IPS-11a (cell line): ENCODE data around the gene DPY19L1.
"Not testable (repeated sequence)": the region's sequence is repeated elsewhere in the genome, so short reads cannot be mapped to it uniquely, and the experiment has no call there.

Experiments
- H3K4me3 ChIP-seq: one replicate; pipeline ENCODE4 v1.5.1; 2013; ENCODE audit warnings: low read depth, low read length, control low read depth

Gene DPY19L1

DNA sequence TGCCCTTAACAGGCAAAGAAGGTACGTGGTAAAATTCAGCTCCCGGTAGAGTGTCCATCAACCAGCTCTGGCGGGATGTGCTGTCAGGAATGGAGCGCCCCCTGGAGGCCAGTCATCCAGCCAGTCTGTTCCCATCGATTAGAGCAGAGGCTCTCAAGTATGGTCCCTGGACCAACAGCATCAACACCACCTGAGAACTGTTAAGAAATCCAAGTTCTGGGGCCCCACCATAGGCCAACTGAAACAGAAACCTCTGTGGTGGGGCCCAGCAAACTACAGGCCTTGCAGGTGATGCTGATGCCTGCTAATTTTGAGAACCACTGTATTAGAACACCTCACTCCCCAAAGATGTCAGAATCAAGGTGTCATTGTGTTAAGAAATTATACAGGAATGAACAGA is 109.2 kb downstream of the DPY19L1 start:
- no peak overlapping the region for H3K4me3 ChIP-seq

DNA sequence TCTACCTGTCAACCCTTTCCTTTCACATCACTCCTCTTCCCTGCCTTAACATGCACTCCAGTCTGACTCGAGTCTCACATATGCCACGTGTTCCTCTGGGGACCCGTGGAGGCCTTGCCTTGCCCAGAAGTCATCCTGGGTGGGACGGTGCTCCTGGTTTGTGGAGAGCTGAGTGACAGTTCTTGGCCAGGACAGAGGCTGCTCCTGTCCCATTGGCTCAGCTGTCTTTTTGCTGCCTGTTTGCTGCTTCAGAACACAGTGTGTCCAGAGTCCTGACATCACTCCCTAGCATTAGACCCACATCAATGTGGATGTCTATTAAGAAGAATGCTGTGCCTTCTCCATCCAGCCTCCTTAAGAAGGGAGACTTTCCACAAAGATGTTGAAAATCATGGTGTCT is 116.8 kb downstream of the DPY19L1 start:
- not testable (repeated sequence) for H3K4me3 ChIP-seq

- not testable (repeated sequence) for H3K4me3 ChIP-seq
Measured at GRCh38 chr7:34919038-34919437, 118.2 kb downstream of the DPY19L1 start.

GRCh38 chr7:34918198-34918861 is 119.0 kb downstream of the DPY19L1 start:
- H3K4me3 ChIP-seq, result not testable (repeated sequence)

GRCh38 chr7:34917515-34917914 is 119.8 kb downstream of the DPY19L1 start:
- H3K4me3 ChIP-seq, result not testable (repeated sequence)

GRCh38 chr7:34916267-34916666 is 121.0 kb downstream of the DPY19L1 start:
- no peak overlapping the region for H3K4me3 ChIP-seq

DNA sequence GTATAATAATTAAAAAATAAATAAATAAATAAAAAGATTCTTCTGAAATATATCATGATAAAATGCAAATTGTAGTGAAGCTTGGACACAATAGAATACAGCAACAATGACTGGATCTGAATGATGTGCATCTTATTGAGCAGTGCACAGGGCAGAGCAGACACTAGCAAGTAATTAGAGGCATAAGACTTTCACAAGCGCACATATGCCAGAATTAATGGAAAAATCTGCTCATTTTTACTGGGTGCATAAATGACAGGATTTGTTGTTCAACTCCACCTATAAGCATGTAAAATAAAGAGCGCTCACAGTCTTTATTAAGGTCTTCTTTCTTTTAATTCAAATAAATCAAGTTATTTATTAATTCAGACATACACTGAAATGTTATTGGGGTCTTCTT is 125.0 kb downstream of the DPY19L1 start:
- H3K4me3 ChIP-seq, result no peak overlapping the region

GRCh38 chr7:34906266-34906850 is 130.9 kb downstream of the DPY19L1 start:
- H3K4me3 ChIP-seq, result not testable (repeated sequence)

DNA sequence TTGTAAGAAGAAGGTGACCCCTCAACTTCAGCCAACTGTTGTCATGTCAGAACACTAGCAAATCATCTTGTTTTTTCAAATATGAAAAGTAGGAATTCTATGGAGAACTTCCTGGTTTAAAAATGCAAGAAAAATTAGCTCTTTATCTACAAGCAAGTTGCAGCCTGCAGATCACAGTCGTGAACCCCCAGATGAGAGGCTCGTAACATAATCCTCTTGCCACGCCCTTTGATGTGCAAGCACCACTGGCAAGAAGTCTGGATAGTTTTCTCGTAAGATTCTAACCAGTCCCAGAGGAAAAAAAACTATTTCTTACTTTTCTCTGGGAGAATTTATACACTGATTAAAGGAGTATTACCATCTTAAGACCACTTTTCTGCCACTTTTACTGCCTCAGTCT is 132.3 kb downstream of the DPY19L1 start:
- H3K4me3 ChIP-seq, result no peak overlapping the region

DNA sequence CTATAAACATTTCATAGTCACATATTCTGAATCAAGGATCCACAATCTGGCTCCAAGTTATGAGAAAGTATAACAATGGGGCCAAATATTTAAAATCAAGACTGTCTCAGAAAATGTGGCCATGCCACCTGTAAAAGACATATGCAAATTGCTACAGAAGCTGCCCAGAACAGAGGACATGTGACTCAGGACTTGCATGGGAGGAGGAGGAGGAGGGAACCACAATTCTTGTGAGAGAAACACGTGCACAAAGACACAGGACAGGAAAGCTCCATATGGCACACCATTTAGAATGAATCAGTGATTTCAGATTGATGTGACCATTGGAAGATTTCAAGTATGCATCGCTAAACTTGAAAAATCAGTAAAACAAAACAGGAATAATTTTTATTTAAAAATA is 133.4 kb downstream of the DPY19L1 start:
- not testable (repeated sequence) for H3K4me3 ChIP-seq

GRCh38 chr7:34902182-34902581 is 135.1 kb downstream of the DPY19L1 start:
- no peak overlapping the region for H3K4me3 ChIP-seq

- H3K4me3 ChIP-seq, result no peak overlapping the region
Measured at GRCh38 chr7:34900891-34901513, 136.3 kb downstream of the DPY19L1 start.

GRCh38 chr7:34895202-34895601 is 142.1 kb downstream of the DPY19L1 start:
- H3K4me3 ChIP-seq, result no peak overlapping the region

- H3K4me3 ChIP-seq, result no peak overlapping the region
Measured at GRCh38 chr7:34889951-34890350, 147.3 kb downstream of the DPY19L1 start.

DNA sequence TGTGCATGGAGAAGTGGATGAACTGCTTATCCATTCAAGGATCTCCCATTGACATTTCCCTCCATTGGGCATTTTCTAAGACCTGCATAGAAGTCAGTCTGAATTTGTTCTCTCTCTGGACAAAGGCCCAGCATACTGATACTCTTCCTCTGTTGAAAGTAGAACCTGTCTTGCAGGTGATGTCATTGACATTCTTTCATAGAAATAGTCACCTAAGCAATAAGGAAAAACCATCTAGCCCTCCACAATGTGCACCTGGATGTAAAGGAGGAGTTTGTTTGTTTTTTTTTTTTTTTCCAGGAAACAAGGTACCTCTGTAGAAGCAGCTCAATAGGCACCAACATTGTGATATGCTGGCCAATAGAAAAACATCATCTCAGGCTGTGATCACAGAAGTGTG is 150.4 kb downstream of the DPY19L1 start:
- no peak overlapping the region for H3K4me3 ChIP-seq

DNA sequence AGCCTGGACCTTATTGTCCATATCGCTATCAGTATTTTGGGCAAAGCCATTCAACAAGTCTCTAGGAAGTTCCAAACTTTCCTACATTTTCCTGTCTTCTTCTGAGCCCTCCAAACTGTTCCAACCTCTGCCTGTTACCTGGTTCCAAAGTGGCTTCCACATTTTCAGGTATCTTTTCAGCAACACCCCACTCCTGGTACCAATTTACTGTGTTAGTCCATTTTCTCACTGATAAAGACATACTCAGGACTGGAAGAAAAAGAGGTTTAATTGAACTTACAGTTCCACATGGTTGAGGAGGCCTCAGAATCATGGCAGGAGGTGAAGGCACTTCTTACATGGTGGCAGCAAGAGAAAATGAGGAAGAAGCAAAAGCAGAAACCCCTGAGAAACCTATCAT is 153.4 kb downstream of the DPY19L1 start:
- H3K4me3 ChIP-seq, result not testable (repeated sequence)

GRCh38 chr7:34879871-34880270 is 157.4 kb downstream of the DPY19L1 start:
- no peak overlapping the region for H3K4me3 ChIP-seq

GRCh38 chr7:34878944-34879735 is 158.1 kb downstream of the DPY19L1 start:
- not testable (repeated sequence) for H3K4me3 ChIP-seq
